ENCODE measurements around the gene ARL3.
"Not testable (repeated sequence)": the region's sequence is repeated elsewhere in the genome, so short reads cannot be mapped to it uniquely, and the experiment has no call there.

Gene ARL3

GRCh38 chr10:102670065-102670670, 44.0 kb downstream of the ARL3 start:
- no peak for DNase-seq

GRCh38 chr10:102669206-102670064, 44.8 kb downstream of the ARL3 start:
- peak; percentile 20 for DNase-seq

GRCh38 chr10:102668326-102669107, 45.7 kb downstream of the ARL3 start:
- peak; percentile 70 for DNase-seq

GRCh38 chr10:102667411-102667810, 46.8 kb downstream of the ARL3 start:
- DNase-seq, result not testable (repeated sequence)

GRCh38 chr10:102665904-102666509, 48.2 kb downstream of the ARL3 start:
- no peak for DNase-seq

GRCh38 chr10:102661658-102662028, 52.6 kb downstream of the ARL3 start:
- no peak for DNase-seq

GRCh38 chr10:102660888-102661657, 53.1 kb downstream of the ARL3 start:
- peak; percentile 63 for DNase-seq

- no peak for DNase-seq
These were observed 55.4 kb downstream of the ARL3 start for GRCh38 chr10:102658802-102659201.

- DNase-seq, result no peak
These were observed 56.0 kb downstream of the ARL3 start for GRCh38 chr10:102657984-102658724.

- DNase-seq, result no peak
These were observed 56.7 kb downstream of the ARL3 start for GRCh38 chr10:102657451-102657850.

GRCh38 chr10:102656791-102657371, 57.3 kb downstream of the ARL3 start:
- DNase-seq, result no peak

GRCh38 chr10:102656026-102656425, 58.2 kb downstream of the ARL3 start:
- DNase-seq, result no peak

GRCh38 chr10:102654969-102655368, 59.2 kb downstream of the ARL3 start:
- DNase-seq, result no peak

- no peak for DNase-seq
These were observed 59.6 kb downstream of the ARL3 start for GRCh38 chr10:102654566-102654965.

GRCh38 chr10:102653060-102653459, 61.1 kb downstream of the ARL3 start:
- DNase-seq, result no peak

GRCh38 chr10:102652170-102652916, 61.9 kb downstream of the ARL3 start:
- DNase-seq, result no peak

- no peak for DNase-seq
These were observed 62.6 kb downstream of the ARL3 start for GRCh38 chr10:102651455-102652169.

GRCh38 chr10:102650655-102651454, 63.3 kb downstream of the ARL3 start:
- DNase-seq, result no peak

Measured in NCI-H1694 (cell line).